Uterus (tissue), 4 donors: Measurements from ENCODE around the gene NUMA1. TPM values are rescaled to one million over a fixed set of nuclear protein-coding genes. Genes with fewer than 3 reads are reported as not detected.

ENCODE experiments used
- DNase-seq, 2 donors: peaks; one replicate each; pipeline ENCODE4 v3.0.0-alpha.2; 2019 to 2020
- H3K27ac ChIP-seq, 2 donors: fragments of 200-600 bp; sonication (generic); 1 replicate in 1 of 2; 2 replicates in 1 of 2; pipeline ENCODE4 v1.5.1; 2016 to 2018
- H3K27me3 ChIP-seq, 2 donors: fragments of 200-600 bp; sonication (generic); one replicate each; pipeline ENCODE4 v1.5.1; 2018 to 2019; ENCODE audit warnings: control low read depth in 1 of 2
- H3K36me3 ChIP-seq, 2 donors: fragments of 200-600 bp; sonication (generic); one replicate each; pipeline ENCODE4 v1.5.1; 2019; ENCODE audit warnings: control low read depth in 1 of 2
- H3K4me1 ChIP-seq, 2 donors: fragments of 200-600 bp; sonication (generic); one replicate each; pipeline ENCODE4 v1.5.1; 2018 to 2019; ENCODE audit warnings: control low read depth in 1 of 2
- H3K4me3 ChIP-seq, 2 donors: fragments of 200-600 bp; sonication (generic); 1 replicate in 1 of 2; 2 replicates in 1 of 2; pipeline ENCODE4 v1.5.1; 2018 to 2019; ENCODE audit warnings: mild to moderate bottlenecking in 1 of 2
- H3K9me3 ChIP-seq, 2 donors: fragments of 200-600 bp; sonication (generic); one replicate each; pipeline ENCODE4 v1.5.1; 2019; ENCODE audit warnings: control low read depth in 1 of 2
- CTCF ChIP-seq, 4 experiments: fragments of 200-600 bp in 2 of 4; fragments of 450-650 bp in 2 of 4; sonication (generic) in 2 of 4; IDR thresholded peaks; one replicate each; pipeline ENCODE4 v1.5.1; 2016 to 2019; ENCODE audit warnings: antibody characterized with exemption in 4 of 4, mild to moderate bottlenecking in 2 of 4, moderate library complexity in 1 of 4
- POLR2A ChIP-seq, 2 donors: fragments of 450-650 bp; IDR thresholded peaks; one replicate each; pipeline ENCODE4 v1.6.1; 2016; ENCODE audit warnings: antibody characterized with exemption in 2 of 2, mild to moderate bottlenecking in 1 of 2, moderate library complexity in 1 of 2
- intact Hi-C: fragments of 100-400 bp; cut with DNase I; formaldehyde crosslinking; loops from one replicate; pipeline ENCODE4 v1.15.1; 2023; ENCODE audit warnings: low total_unique reads
- total RNA-seq, 4 donors: library from RNA; depleted of rRNA in 3 of 4; stranded (reverse); fragments of >200 nt in 3 of 4; gene quantifications; one replicate each; pipeline versions ENCODE4 v1.1.0 to v1.2.4, GENCODE V29; 2014 to 2023
- donor health status: DM: yes; HTN: yes; CAD: no.

Gene NUMA1
- total RNA-seq, 4 donors from 2014 or later: 159 to 365 (median 303) TPM

DNA sequence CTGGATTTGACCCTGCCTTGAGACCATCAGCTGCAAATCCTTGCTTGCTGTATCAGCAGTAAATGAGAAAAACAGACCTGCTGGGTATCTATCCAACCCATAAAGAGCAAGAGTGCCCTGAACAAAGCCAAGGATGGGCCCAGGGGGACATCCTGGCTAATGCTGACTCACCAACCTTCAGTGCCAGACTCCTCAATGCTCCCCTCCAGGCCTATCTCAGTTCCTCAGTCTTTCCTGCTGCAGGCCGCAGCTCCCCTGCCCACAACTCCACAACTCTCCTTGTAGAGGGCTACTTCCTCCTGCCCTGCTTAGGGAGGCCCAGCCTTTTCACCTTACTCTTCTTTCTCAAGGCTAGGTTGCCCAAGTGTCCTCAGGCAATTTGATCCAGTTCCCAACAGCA is 20.1 kb upstream of the NUMA1 start:
- Histone ChIP-seq H3K9me3 (no peaks in the 10 kb centered on the region), H3K36me3 (no peaks in the 10 kb centered on the region), H3K4me3 (no peak overlapping the region), H3K4me1 (peaks cover 0 to 11% of the 10 kb centered on the region in 2 donors), H3K27me3 (no peaks in the 10 kb centered on the region), H3K27ac (no peak overlapping the region)
- DNase-seq: no peak
- TF ChIP-seq CTCF (IDR thresholded peaks at IDR 0.05) (no peak), POLR2A (IDR thresholded peaks at IDR 0.05) (no peak)
- intact Hi-C loops: no loop called here

DNA sequence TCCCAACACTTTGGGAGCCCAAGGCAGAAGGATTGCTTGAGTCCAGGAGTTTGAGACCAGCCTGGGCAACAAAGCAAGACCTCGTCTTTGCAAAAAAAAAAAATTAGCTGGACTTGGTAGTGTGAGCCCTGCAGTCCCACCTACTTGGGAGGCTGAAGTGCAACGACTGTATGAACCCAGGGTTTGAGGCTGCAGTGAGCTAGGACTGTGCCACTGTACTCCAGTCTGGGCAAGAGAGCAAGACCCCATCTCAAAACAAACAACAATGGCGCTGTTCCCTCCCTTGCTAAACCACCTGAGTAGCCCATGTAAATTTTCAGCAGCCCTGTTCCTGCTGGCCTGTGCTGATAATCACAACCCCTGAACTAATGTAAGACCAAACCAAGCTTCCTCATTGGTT is 19.7 kb upstream of the NUMA1 start:
- Histone ChIP-seq H3K9me3 (no peaks in the 10 kb centered on the region), H3K27ac (no peak overlapping the region), H3K4me3 (no peak overlapping the region), H3K4me1 (peaks cover 0 to 11% of the 10 kb centered on the region in 2 donors), H3K36me3 (no peaks in the 10 kb centered on the region), H3K27me3 (no peaks in the 10 kb centered on the region)
- TF ChIP-seq POLR2A (IDR thresholded peaks at IDR 0.05): no peak
- no peak for TF ChIP-seq CTCF (IDR thresholded peaks at IDR 0.05)
- DNase-seq: no peak
- intact Hi-C loops: no loop called here

DNA sequence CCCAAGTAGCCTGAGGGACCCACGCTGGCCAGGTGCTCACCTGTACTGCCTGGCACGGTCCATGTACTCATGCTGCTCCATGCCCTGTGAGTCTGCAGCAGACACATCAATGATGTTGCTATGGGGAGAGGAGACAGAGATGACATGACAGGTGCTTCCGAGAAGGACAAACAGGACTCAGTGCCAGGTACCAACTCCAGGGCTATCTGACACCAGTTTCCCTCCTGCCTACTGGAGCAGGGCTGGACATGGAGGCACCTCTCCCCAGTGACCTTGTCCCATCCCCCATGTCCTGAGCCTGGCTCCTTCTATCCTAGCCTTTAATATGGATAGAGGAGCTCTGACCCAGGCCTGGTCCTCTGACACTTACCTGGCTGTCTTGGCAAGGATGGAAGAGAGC is 18.4 kb upstream of the NUMA1 start:
- DNase-seq: no peak
- H3K27ac ChIP-seq: no peak overlapping the region
- TF ChIP-seq CTCF (IDR thresholded peaks at IDR 0.05): no peak
- no peaks in the 10 kb centered on the region for H3K36me3 ChIP-seq
- intact Hi-C loops: no loop called here
- no peaks in the 10 kb centered on the region for H3K9me3 ChIP-seq
- H3K27me3 ChIP-seq: no peaks in the 10 kb centered on the region
- H3K4me3 ChIP-seq: no peak overlapping the region
- H3K4me1 ChIP-seq: peaks cover 0 to 11% of the 10 kb centered on the region in 2 donors

- Histone ChIP-seq H3K9me3 (no peaks in the 10 kb centered on the region), H3K4me3 (no peak overlapping the region), H3K27ac (peak overlapping the region; percentile 6 to 17), H3K27me3 (no peaks in the 10 kb centered on the region), H3K36me3 (no peaks in the 10 kb centered on the region), H3K4me1 (no peaks in the 10 kb centered on the region)
- DNase-seq: peak; percentile 69 to 70
- TF ChIP-seq POLR2A (IDR thresholded peaks at IDR 0.05): no peak
- peak; percentile 75 to 93 (median 85) for TF ChIP-seq CTCF (IDR thresholded peaks at IDR 0.05)
- intact Hi-C loops: no loop called here
These were observed 10.9 kb upstream of the NUMA1 start for GRCh38 chr11:72091292-72091691.

- intact Hi-C loops: loop anchor here (5.0 kb wide), 1 partner anchor 66 kb away; no protein-coding TSS in a partner anchor
- no peaks in the 10 kb centered on the region for H3K27me3 ChIP-seq
- TF ChIP-seq CTCF (IDR thresholded peaks at IDR 0.05): no peak
- TF ChIP-seq POLR2A (IDR thresholded peaks at IDR 0.05): no peak
- no peak overlapping the region for H3K27ac ChIP-seq
- no peaks in the 10 kb centered on the region for H3K9me3 ChIP-seq
- no peaks in the 10 kb centered on the region for H3K36me3 ChIP-seq
- H3K4me3 ChIP-seq: no peak overlapping the region
- H3K4me1 ChIP-seq: no peaks in the 10 kb centered on the region
- DNase-seq: no peak
These were observed 7.9 kb upstream of the NUMA1 start for GRCh38 chr11:72088076-72088808.
